Rectal smooth muscle tissue (tissue), 1 donor: ENCODE measurements around the gene NGDN.
A peak's percentile ranks its signal among the peaks of the same experiment; 100 is the strongest.
"Not testable (repeated sequence)": the region's sequence is repeated elsewhere in the genome, so short reads cannot be mapped to it uniquely, and the experiment has no call there.

Experiments used
- H3K27ac ChIP-seq: one replicate; pipeline ENCODE4 v1.7.0; 2013; ENCODE audit warnings: low read depth, low read length, inconsistent platforms
- H3K27me3 ChIP-seq: one replicate; pipeline ENCODE4 v1.7.0; 2013; ENCODE audit warnings: low read length; ENCODE audit not compliant: control insufficient read depth, insufficient read depth
- H3K36me3 ChIP-seq: one replicate; pipeline ENCODE4 v1.7.0; 2013; ENCODE audit warnings: low read length; ENCODE audit not compliant: control insufficient read depth, insufficient read depth
- H3K4me1 ChIP-seq: one replicate; pipeline ENCODE4 v1.7.0; 2013; ENCODE audit warnings: low read length; ENCODE audit not compliant: control insufficient read depth, insufficient read depth
- H3K4me3 ChIP-seq: one replicate; pipeline ENCODE4 v1.7.0; 2013; ENCODE audit warnings: low read length
- H3K9ac ChIP-seq: one replicate; pipeline ENCODE4 v1.7.0; 2013; ENCODE audit warnings: low read length

Gene NGDN

GRCh38 chr14:23469127-23469905, at the start of gene NGDN:
NGDN (plus strand) TSS chr14:23469703; CDS start chr14:23469716, 13 bp downstream.
- H3K27ac ChIP-seq: peak within 1 kb of the TSS; percentile 92
- H3K36me3 ChIP-seq: peaks cover 8% of the 10 kb centered on the region
- peaks cover 8% of the 10 kb centered on the region for H3K4me1 ChIP-seq
- peak within 1 kb of the TSS; percentile 100 for H3K4me3 ChIP-seq
- H3K27me3 ChIP-seq: no peaks in the 10 kb centered on the region
- peak within 1 kb of the TSS; percentile 87 for H3K9ac ChIP-seq

- Histone ChIP-seq H3K4me1 (no peaks in the 10 kb centered on the region), H3K27me3 (peaks cover 2% of the 10 kb centered on the region), H3K4me3 (no peak overlapping the region), H3K9ac (no peak overlapping the region), H3K27ac (no peak overlapping the region), H3K36me3 (no peaks in the 10 kb centered on the region)
Observed at GRCh38 chr14:23421594-23421993, 47.9 kb upstream of the NGDN start.

- H3K27ac ChIP-seq: no peak overlapping the region
- no peaks in the 10 kb centered on the region for H3K4me1 ChIP-seq
- H3K9ac ChIP-seq: no peak overlapping the region
- no peaks in the 10 kb centered on the region for H3K36me3 ChIP-seq
- H3K27me3 ChIP-seq: no peaks in the 10 kb centered on the region
- H3K4me3 ChIP-seq: no peak overlapping the region
Observed at GRCh38 chr14:23423657-23424056, 45.8 kb upstream of the NGDN start.

- Histone ChIP-seq H3K27me3 (no peaks in the 10 kb centered on the region), H3K36me3 (no peaks in the 10 kb centered on the region), H3K9ac (no peak overlapping the region), H3K27ac (no peak overlapping the region), H3K4me3 (no peak overlapping the region), H3K4me1 (no peaks in the 10 kb centered on the region)
Observed at GRCh38 chr14:23425169-23425568, 44.3 kb upstream of the NGDN start.

- not testable (repeated sequence) for H3K36me3 ChIP-seq, H3K9ac ChIP-seq, H3K27ac ChIP-seq, H3K27me3 ChIP-seq, H3K4me1 ChIP-seq, H3K4me3 ChIP-seq
Observed at GRCh38 chr14:23425798-23426197, 43.7 kb upstream of the NGDN start.

GRCh38 chr14:23428686-23429495, 40.6 kb upstream of the NGDN start:
- Histone ChIP-seq H3K36me3 (no peaks in the 10 kb centered on the region), H3K27me3 (no peaks in the 10 kb centered on the region), H3K4me1 (no peaks in the 10 kb centered on the region), H3K4me3 (no peak overlapping the region), H3K27ac (no peak overlapping the region), H3K9ac (no peak overlapping the region)

GRCh38 chr14:23430016-23430722, 39.3 kb upstream of the NGDN start:
- no peak overlapping the region for H3K9ac ChIP-seq
- H3K36me3 ChIP-seq: no peaks in the 10 kb centered on the region
- H3K4me1 ChIP-seq: no peaks in the 10 kb centered on the region
- H3K27me3 ChIP-seq: no peaks in the 10 kb centered on the region
- no peak overlapping the region for H3K27ac ChIP-seq
- no peak overlapping the region for H3K4me3 ChIP-seq

GRCh38 chr14:23430723-23431085, 38.8 kb upstream of the NGDN start:
- Histone ChIP-seq H3K36me3 (no peaks in the 10 kb centered on the region), H3K9ac (no peak overlapping the region), H3K4me1 (no peaks in the 10 kb centered on the region), H3K27me3 (no peaks in the 10 kb centered on the region), H3K27ac (no peak overlapping the region), H3K4me3 (no peak overlapping the region)

GRCh38 chr14:23431486-23431885, 38.0 kb upstream of the NGDN start:
- no peaks in the 10 kb centered on the region for H3K4me1 ChIP-seq
- no peak overlapping the region for H3K4me3 ChIP-seq
- H3K36me3 ChIP-seq: no peaks in the 10 kb centered on the region
- no peak overlapping the region for H3K27ac ChIP-seq
- no peak overlapping the region for H3K9ac ChIP-seq
- H3K27me3 ChIP-seq: no peaks in the 10 kb centered on the region

- Histone ChIP-seq H3K36me3 (no peaks in the 10 kb centered on the region), H3K4me1 (no peaks in the 10 kb centered on the region), H3K27me3 (no peaks in the 10 kb centered on the region), H3K4me3 (no peak overlapping the region), H3K9ac (no peak overlapping the region), H3K27ac (no peak overlapping the region)
Observed at GRCh38 chr14:23432102-23432925, 37.2 kb upstream of the NGDN start.

- no peak overlapping the region for H3K4me3 ChIP-seq
- H3K27me3 ChIP-seq: no peaks in the 10 kb centered on the region
- H3K36me3 ChIP-seq: no peaks in the 10 kb centered on the region
- no peaks in the 10 kb centered on the region for H3K4me1 ChIP-seq
- H3K9ac ChIP-seq: no peak overlapping the region
- no peak overlapping the region for H3K27ac ChIP-seq
Observed at GRCh38 chr14:23432946-23433345, 36.6 kb upstream of the NGDN start.

- Histone ChIP-seq H3K27ac (no peak overlapping the region), H3K36me3 (no peaks in the 10 kb centered on the region)
Observed at GRCh38 chr14:23433457-23433856, 36.0 kb upstream of the NGDN start.

More at GRCh38 chr14:23433457-23433856, 36.0 kb upstream of the NGDN start:
- Histone ChIP-seq H3K9ac (no peak overlapping the region), H3K4me3 (no peak overlapping the region), H3K27me3 (no peaks in the 10 kb centered on the region), H3K4me1 (peaks cover 1% of the 10 kb centered on the region)
